ENCODE data around the gene SASH1.

Gene SASH1
- 1.9 to 6.8 reads per million in 2 experiments for total RNA-seq

- DNase-seq (ENCODE audit: low read depth): no peak
These were observed at the start of gene SASH1 for GRCh38 chr6:148342350-148343046. Gene SASH1 (plus strand): TSS chr6:148342838. CDS start chr6:148343068, 230 bp downstream.

GRCh38 chr6:148293181-148293995, 49.2 kb upstream of the SASH1 start:
- DNase-seq (ENCODE audit: low read depth): no peak

- DNase-seq (ENCODE audit: low read depth): no peak
These were observed 48.6 kb upstream of the SASH1 start for GRCh38 chr6:148294059-148294458.

- DNase-seq (ENCODE audit: low read depth): no peak
These were observed 47.3 kb upstream of the SASH1 start for GRCh38 chr6:148295261-148295887.

- no peak for DNase-seq (ENCODE audit: low read depth)
These were observed 45.9 kb upstream of the SASH1 start for GRCh38 chr6:148296771-148297170.

- DNase-seq (ENCODE audit: low read depth): no peak
These were observed 44.0 kb upstream of the SASH1 start for GRCh38 chr6:148298683-148299082.

GRCh38 chr6:148303616-148304015, 39.0 kb upstream of the SASH1 start:
- no peak for DNase-seq (ENCODE audit: low read depth)

GRCh38 chr6:148304976-148305375, 37.7 kb upstream of the SASH1 start:
- DNase-seq (ENCODE audit: low read depth): no peak

GRCh38 chr6:148306286-148306685, 36.4 kb upstream of the SASH1 start:
- DNase-seq (ENCODE audit: low read depth): no peak

- no peak for DNase-seq (ENCODE audit: low read depth)
These were observed 35.2 kb upstream of the SASH1 start for GRCh38 chr6:148307405-148307804.

- no peak for DNase-seq (ENCODE audit: low read depth)
These were observed 33.3 kb upstream of the SASH1 start for GRCh38 chr6:148309301-148309700.

GRCh38 chr6:148311966-148312669, 30.5 kb upstream of the SASH1 start:
- no peak for DNase-seq (ENCODE audit: low read depth)

- no peak for DNase-seq (ENCODE audit: low read depth)
These were observed 29.1 kb upstream of the SASH1 start for GRCh38 chr6:148313488-148313887.

- no peak for DNase-seq (ENCODE audit: low read depth)
These were observed 26.3 kb upstream of the SASH1 start for GRCh38 chr6:148316308-148316707.

- DNase-seq (ENCODE audit: low read depth): no peak
These were observed 25.6 kb upstream of the SASH1 start for GRCh38 chr6:148317051-148317450.

- DNase-seq (ENCODE audit: low read depth): no peak
These were observed 24.9 kb upstream of the SASH1 start for GRCh38 chr6:148317739-148318138.

GRCh38 chr6:148322704-148323103, 19.9 kb upstream of the SASH1 start:
- no peak for DNase-seq (ENCODE audit: low read depth)

- no peak for DNase-seq (ENCODE audit: low read depth)
These were observed 19.3 kb upstream of the SASH1 start for GRCh38 chr6:148323344-148323743.

GRCh38 chr6:148324297-148324985, 18.2 kb upstream of the SASH1 start:
- DNase-seq (ENCODE audit: low read depth): no peak

- DNase-seq (ENCODE audit: low read depth): no peak
These were observed 17.1 kb upstream of the SASH1 start for GRCh38 chr6:148325316-148326068.

Data from T follicular helper cell (primary cell).